Neural cell (in vitro differentiated cells): ENCODE measurements around the gene ARHGAP10. TPM values are rescaled to one million over a fixed set of nuclear protein-coding genes. Genes with fewer than 3 reads are reported as not detected.
A peak's percentile ranks its signal among the peaks of the same experiment; 100 is the strongest.

Experiments
- H2AFZ ChIP-seq: fragments of 200-600, 300-800 bp; sonication (generic), shearing (Covaris generic); 2 replicates; pipeline ENCODE4 v1.6.0; 2014; ENCODE audit warnings: low read depth, mild to moderate bottlenecking, antibody characterized with exemption, low read length, moderate library complexity
- H3F3A ChIP-seq: fragments of 200-600 bp; shearing (Covaris generic); 2 replicates; pipeline ENCODE4 v1.6.1; 2016; ENCODE audit warnings: mild to moderate bottlenecking, moderate library complexity, mixed read lengths, antibody characterized with exemption, low read length; ENCODE audit not compliant: insufficient read depth, poor library complexity, severe bottlenecking
- H3K27ac ChIP-seq: fragments of 200-600, 300-800 bp; sonication (generic), shearing (Covaris generic); 2 replicates; pipeline ENCODE4 v1.5.1; 2014; ENCODE audit warnings: mild to moderate bottlenecking, low read length, moderate library complexity
- H3K27me3 ChIP-seq: fragments of 300-800, 200-600 bp; sonication (generic), shearing (Covaris generic); 2 replicates; pipeline ENCODE4 v1.6.0; 2014; ENCODE audit warnings: mild to moderate bottlenecking, low read depth, low read length, moderate library complexity; ENCODE audit not compliant: insufficient read depth
- H3K36me3 ChIP-seq: fragments of 300-800, 200-600 bp; sonication (generic), shearing (Covaris generic); 2 replicates; pipeline ENCODE4 v1.5.1; 2014; ENCODE audit warnings: mild to moderate bottlenecking, antibody characterized with exemption, low read length, moderate library complexity; ENCODE audit not compliant: insufficient read depth
- H3K4me2 ChIP-seq: fragments of 300-800, 200-600 bp; sonication (generic), shearing (Covaris generic); 2 replicates; pipeline ENCODE4 v1.6.0; 2014; ENCODE audit warnings: mild to moderate bottlenecking, low read length
- H3K4me3 ChIP-seq: fragments of 300-800, 200-600 bp; sonication (generic), shearing (Covaris generic); 2 replicates; pipeline ENCODE4 v1.5.1; 2014; ENCODE audit warnings: mild to moderate bottlenecking, low read length, moderate library complexity
- H3K79me2 ChIP-seq: fragments of 200-600 bp; shearing (Covaris generic); replicated peaks from 2 replicates; pipeline ENCODE4 v1.6.0; 2014; ENCODE audit warnings: mild to moderate bottlenecking, low read length, moderate library complexity; ENCODE audit not compliant: insufficient read depth
- H3K9ac ChIP-seq: fragments of 300-800, 200-600 bp; sonication (generic), shearing (Covaris generic); 2 replicates; pipeline ENCODE4 v1.6.1; 2016; ENCODE audit warnings: mild to moderate bottlenecking, low read length, mixed read lengths
- H3K9me2 ChIP-seq: fragments of 200-600 bp; shearing (Covaris generic); 2 replicates; pipeline ENCODE4 v1.6.1; 2016; ENCODE audit warnings: mild to moderate bottlenecking, low read length, mixed read lengths; ENCODE audit not compliant: insufficient read depth
- H3K9me3 ChIP-seq: fragments of 200-600, 300-800 bp; sonication (generic), shearing (Covaris generic); 2 replicates; pipeline ENCODE4 v1.6.1; 2016; ENCODE audit warnings: mild to moderate bottlenecking, mixed run types, low read length, moderate library complexity, mixed read lengths
- H4K20me1 ChIP-seq: fragments of 200-600 bp; shearing (Covaris generic); 2 replicates; pipeline ENCODE4 v1.6.1; 2016; ENCODE audit warnings: mild to moderate bottlenecking, mixed run types; ENCODE audit not compliant: insufficient read depth
- EP300 ChIP-seq: fragments of 450-650 bp; conservative IDR thresholded peaks from 2 replicates; pipeline ENCODE4 v1.6.1; 2014; ENCODE audit warnings: antibody characterized with exemption, mild to moderate bottlenecking, moderate library complexity; ENCODE audit not compliant: poor library complexity, severe bottlenecking
- RAD21 ChIP-seq: fragments of 450-650 bp; conservative IDR thresholded peaks from 2 replicates; pipeline ENCODE4 v1.6.1; 2014; ENCODE audit warnings: antibody characterized with exemption, mild to moderate bottlenecking, moderate library complexity
- polyA plus RNA-seq: library from polyadenylated mRNA; depleted of rRNA; stranded (reverse); fragments of >200 nt; gene quantifications from 2 replicates; pipeline ENCODE4 v1.2.3, GENCODE V29; 2014
- small RNA-seq, 3 experiments: library from RNA; depleted of rRNA; stranded (forward); fragments of <200 nt; gene quantifications; one replicate each; pipeline ENCODE3, GENCODE V24; 2012

ARHGAP10 gene
- polyA plus RNA-seq, 1 donor from 2014 or later: 1.2 TPM

GRCh38 chr4:148120216-148120615 is 388.3 kb downstream of the ARHGAP10 start:
- TF ChIP-seq RAD21 (no peak), EP300 (peak; percentile 40)

More at GRCh38 chr4:148120216-148120615, 388.3 kb downstream of the ARHGAP10 start:
- Histone ChIP-seq H3K4me3 (no peak overlapping the region), H3F3A (no peaks in the 10 kb centered on the region), H3K4me2 (no peak overlapping the region), H3K36me3 (no peaks in the 10 kb centered on the region), H2AFZ (no peak overlapping the region), H3K9ac (no peak overlapping the region), H3K9me2 (no peaks in the 10 kb centered on the region), H3K27me3 (no peaks in the 10 kb centered on the region), H3K79me2 (no peaks in the 10 kb centered on the region), H4K20me1 (no peaks in the 10 kb centered on the region), H3K9me3 (no peaks in the 10 kb centered on the region), H3K27ac (no peak overlapping the region)

Small RNAs within 50 kb of the gene (small RNA-seq; reads per million reads assigned to genes)
- gene MIR4799 (0 to 0.03 (median 0) reads per million in 3 experiments), gene RN7SL254P (0 reads per million in 3 experiments), gene RNA5SP165 (0 reads per million in 3 experiments)

Other genes with a start within 250 kb of the ARHGAP10 start
- gene TMEM184C, start 114.7 kb upstream of the ARHGAP10 start, polyA plus RNA-seq: 48.8 and 50.2 TPM in 2 replicates
- 19.3 and 23.6 TPM in 2 replicates for gene PRMT9, start 47.9 kb upstream of the ARHGAP10 start, polyA plus RNA-seq